Loucy (cell line): ENCODE data around the gene TMEM132C.

ENCODE experiments used
- CTCF ChIP-seq: fragments of 200-600 bp; sonication (generic); conservative IDR thresholded peaks from 2 replicates; pipeline ENCODE4 v1.5.1; 2014; ENCODE audit warnings: mild to moderate bottlenecking, antibody characterized with exemption, low read length
- EZH2phosphoT487 ChIP-seq: fragments of 200-600 bp; IDR thresholded peaks from 2 replicates; pipeline ENCODE4 v1.6.1; 2018; ENCODE audit warnings: antibody characterized with exemption, mild to moderate bottlenecking, moderate library complexity, borderline replicate concordance

GRCh38 chr12:128727999-128728398 is 461.0 kb downstream of the TMEM132C start:
- TF ChIP-seq CTCF (no peak), EZH2phosphoT487 (no peak)
